NT2/D1 (cell line): Measurements from ENCODE around the gene GPALPP1.

Experiments used
- DNase-seq: peaks from one replicate; pipeline ENCODE4 v3.0.0-alpha.2; 2011; ENCODE audit warnings: low read depth, low spot score
- H3K27me3 ChIP-seq: 2 replicates; pipeline ENCODE4 v1.6.0; 2011; ENCODE audit warnings: mild to moderate bottlenecking; ENCODE audit not compliant: insufficient read length, insufficient read depth
- H3K36me3 ChIP-seq: 2 replicates; pipeline ENCODE4 v1.6.1; 2011; ENCODE audit warnings: mild to moderate bottlenecking, low read length, mixed read lengths; ENCODE audit not compliant: insufficient read depth, insufficient read length
- H3K4me1 ChIP-seq: 2 replicates; pipeline ENCODE4 v1.5.1; 2011; ENCODE audit not compliant: insufficient read depth, insufficient read length
- H3K4me3 ChIP-seq: 2 replicates; pipeline ENCODE4 v1.5.1; 2011; ENCODE audit warnings: low read depth; ENCODE audit not compliant: insufficient read length
- H3K9ac ChIP-seq: 2 replicates; pipeline ENCODE4 v1.6.0; 2011; ENCODE audit warnings: low read depth; ENCODE audit not compliant: insufficient read length
- H3K9me3 ChIP-seq: 2 replicates; pipeline ENCODE4 v1.5.1; 2011; ENCODE audit warnings: mild to moderate bottlenecking, low read length; ENCODE audit not compliant: insufficient read depth
- SUZ12 ChIP-seq: IDR thresholded peaks from 2 replicates; pipeline ENCODE4 v1.6.1; 2011; ENCODE audit not compliant: insufficient read length, insufficient read depth; ENCODE audit errors: extremely low read depth
- YY1 ChIP-seq: IDR thresholded peaks from 2 replicates; pipeline ENCODE4 v1.6.1; 2011; ENCODE audit not compliant: insufficient read length, insufficient read depth
- ZNF274 ChIP-seq: IDR thresholded peaks from 2 replicates; pipeline ENCODE4 v1.6.1; 2011; ENCODE audit warnings: mild to moderate bottlenecking, low read depth, low read length

Gene GPALPP1

DNA sequence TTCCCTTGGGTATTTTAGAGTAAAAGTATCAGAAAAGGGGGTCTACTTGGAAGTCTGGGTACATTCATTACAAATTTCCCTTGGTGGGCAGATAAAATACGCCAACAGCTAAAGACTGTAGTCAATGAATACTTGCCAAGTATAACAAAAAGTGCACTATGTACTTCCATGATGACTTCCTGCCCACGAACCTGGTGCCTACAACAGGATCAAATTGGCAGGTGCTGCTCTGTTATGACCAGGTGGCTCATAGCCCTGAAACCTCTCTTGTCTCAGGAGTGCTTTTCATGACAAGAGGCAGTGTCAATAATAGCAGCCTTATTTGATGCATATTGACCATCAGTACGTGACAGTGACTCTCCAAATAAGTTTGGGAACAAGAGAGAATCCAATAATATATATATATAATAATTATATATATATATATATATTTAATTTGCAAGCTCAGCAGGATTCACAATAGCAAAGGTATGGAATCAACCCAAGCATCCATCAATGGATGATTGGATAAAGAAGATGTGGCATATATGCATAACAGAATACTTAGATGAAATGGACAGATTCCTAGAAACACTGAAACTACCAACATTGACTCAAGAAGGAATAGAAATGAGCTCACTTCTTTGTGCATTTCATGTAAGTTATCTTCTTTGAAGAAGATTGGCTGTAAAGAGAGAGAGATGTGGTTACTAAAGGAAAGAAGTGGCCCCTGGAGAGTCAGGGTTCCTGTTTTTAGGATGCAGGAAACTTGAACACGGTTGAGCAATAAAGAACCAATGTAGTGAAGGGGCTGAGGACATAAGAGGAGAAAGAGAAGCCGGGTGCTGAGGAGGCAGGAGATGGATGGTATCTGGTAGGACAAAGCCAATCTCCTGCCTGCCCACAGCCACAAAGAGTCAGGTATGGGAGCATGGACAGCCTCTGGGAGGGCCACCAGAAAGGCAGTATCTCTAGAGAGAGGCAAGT lies 79.0 kb downstream of the GPALPP1 start:
- Histone ChIP-seq H3K4me3 (no peak overlapping the region), H3K4me1 (no peaks in the 10 kb centered on the region), H3K36me3 (no peaks in the 10 kb centered on the region), H3K9ac (no peak overlapping the region), H3K9me3 (no peaks in the 10 kb centered on the region), H3K27me3 (no peaks in the 10 kb centered on the region)
- TF ChIP-seq YY1, result no peak
- TF ChIP-seq ZNF274, result no peak
- TF ChIP-seq SUZ12, result no peak
- no peak for DNase-seq

DNA sequence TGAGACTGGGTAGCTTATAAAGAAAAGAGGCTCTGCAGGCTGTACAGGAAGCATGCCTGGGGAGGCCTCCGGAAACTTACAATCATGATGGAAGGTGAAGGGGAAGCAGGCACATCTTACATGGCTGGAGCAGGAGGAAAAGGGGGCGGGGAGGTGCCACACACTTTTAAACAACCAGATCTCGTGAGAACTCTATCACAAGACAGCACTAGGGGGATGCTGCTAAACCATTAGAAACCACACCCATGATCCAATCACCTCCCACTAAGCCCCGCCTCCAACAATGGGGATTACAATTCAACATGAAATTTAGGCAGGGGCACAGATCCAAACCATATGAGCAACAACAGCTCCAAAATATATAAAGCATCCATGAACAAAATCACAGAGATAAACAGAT lies 84.5 kb downstream of the GPALPP1 start:
- peak; percentile 3 for DNase-seq
- Histone ChIP-seq H3K9me3 (no peaks in the 10 kb centered on the region), H3K9ac (no peak overlapping the region), H3K4me3 (no peak overlapping the region), H3K27me3 (no peaks in the 10 kb centered on the region), H3K4me1 (no peaks in the 10 kb centered on the region), H3K36me3 (no peaks in the 10 kb centered on the region)
- TF ChIP-seq SUZ12 (no peak), YY1 (no peak), ZNF274 (no peak)

DNA sequence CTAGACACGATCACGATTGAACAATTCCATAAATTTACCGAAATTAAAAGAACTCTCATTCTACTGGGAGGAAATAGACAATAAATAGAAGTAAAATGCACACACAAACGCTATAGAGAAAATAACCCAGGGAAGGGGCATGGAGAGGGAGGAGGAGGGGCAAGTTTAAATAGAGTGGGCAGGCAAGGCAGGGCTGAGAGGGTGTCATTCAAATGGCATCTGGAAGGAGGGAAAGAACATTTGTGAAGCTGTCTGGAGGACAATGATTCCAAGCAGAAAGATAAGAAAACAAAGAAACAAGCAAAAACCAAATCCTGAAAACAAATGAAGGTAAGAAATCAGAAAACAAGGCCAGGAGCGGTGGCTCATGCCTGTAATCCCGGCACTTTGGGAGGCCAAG lies 85.4 kb downstream of the GPALPP1 start:
- no peak overlapping the region for H3K4me3 ChIP-seq
- DNase-seq, result no peak
- H3K36me3 ChIP-seq, result no peaks in the 10 kb centered on the region
- no peaks in the 10 kb centered on the region for H3K27me3 ChIP-seq
- H3K9me3 ChIP-seq, result no peaks in the 10 kb centered on the region
- H3K9ac ChIP-seq, result no peak overlapping the region
- TF ChIP-seq ZNF274, result no peak
- TF ChIP-seq YY1, result no peak
- no peak for TF ChIP-seq SUZ12
- no peaks in the 10 kb centered on the region for H3K4me1 ChIP-seq

DNA sequence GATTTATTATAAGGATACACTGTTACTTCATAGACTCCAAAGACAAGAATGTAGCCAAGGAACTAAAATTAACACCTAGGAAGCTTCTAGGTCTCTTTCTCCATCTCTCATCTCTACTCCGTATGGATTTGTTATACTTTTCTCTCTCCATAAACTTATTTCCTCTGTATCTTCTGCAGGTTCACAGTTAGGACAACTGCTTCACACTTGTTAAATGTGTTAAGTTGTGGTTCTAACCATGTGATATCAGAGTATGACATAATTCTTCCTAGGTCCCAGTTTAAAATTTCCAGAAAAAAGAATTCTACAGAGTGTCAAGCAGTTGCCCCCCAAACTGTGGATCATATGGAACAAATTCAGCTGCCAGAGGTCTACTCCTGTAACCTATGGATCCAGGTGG lies 88.7 kb downstream of the GPALPP1 start:
- Histone ChIP-seq H3K36me3 (no peaks in the 10 kb centered on the region), H3K9me3 (no peaks in the 10 kb centered on the region), H3K4me3 (no peak overlapping the region), H3K9ac (no peak overlapping the region), H3K4me1 (no peaks in the 10 kb centered on the region), H3K27me3 (no peaks in the 10 kb centered on the region)
- TF ChIP-seq SUZ12, result no peak
- no peak for TF ChIP-seq YY1
- no peak for TF ChIP-seq ZNF274
- no peak for DNase-seq
